GM12878 (cell line): ENCODE results near the gene COL1A1. TPM values are rescaled to one million over a fixed set of nuclear protein-coding genes. Genes with fewer than 3 reads are reported as not detected.

ENCODE experiments used
- ATAC-seq: fragments of 200-7000 bp; cut with Tn5 transposase; 3 replicates; pipeline ENCODE4 v1.9.1; 2020; ENCODE audit warnings: mild to moderate bottlenecking, moderate library complexity
- BruUV-seq: library from RNA; stranded (reverse); fragments of 400-500 nt; replicated peaks from 2 replicates; lab custom pipeline; 2021; lab: Mats Ljungman, UMichigan
- CTCF ChIA-PET: fragments of 300-600 bp; sonication (Branson Sonifier 250); formaldehyde crosslinking; extraction: SDS; loops from one replicate; lab custom pipeline; 2021; ENCODE audit warnings: inconsistent platforms; lab: Yijun Ruan, JAX
- POLR2A ChIA-PET: fragments of 350-600 bp; formaldehyde crosslinking; extraction: SDS; loops from one replicate; lab custom pipeline; 2021; ENCODE audit warnings: inconsistent platforms; lab: Charles Lee
- RAD21 ChIA-PET: fragments of 300-600 bp; sonication (Branson Sonifier 250); formaldehyde crosslinking; loops from one replicate; lab custom pipeline; 2023; ENCODE audit warnings: antibody characterized with exemption; ENCODE audit not compliant: unreplicated experiment; lab: Charles Lee
- SMC1A ChIA-PET: fragments of 300-600 bp; sonication (Branson Sonifier 250); formaldehyde crosslinking; loops from one replicate; lab custom pipeline; 2023; ENCODE audit not compliant: unreplicated experiment, uncharacterized antibody; lab: Charles Lee
- DNase-seq: peaks from one replicate; pipeline ENCODE4 v3.0.0-alpha.2; 2011; ENCODE audit warnings: low read depth, low spot score
- FAIRE-seq: peaks from 3 replicates; lab custom pipeline; 2011; peaks lifted over from hg19 to GRCh38; lab: Jason Lieb, UNC
- H2AFZ ChIP-seq: 2 replicates; pipeline ENCODE4 v1.6.0; 2011; ENCODE audit warnings: low read depth, low read length, control low read depth; ENCODE audit not compliant: control insufficient read depth
- H3K27ac ChIP-seq: 2 replicates; pipeline ENCODE4 v1.5.1; 2011; ENCODE audit warnings: control low read depth; ENCODE audit not compliant: control insufficient read depth, insufficient read depth
- H3K27me3 ChIP-seq, 2 experiments: replicated peaks in 1 of 2; 2 replicates each; pipeline versions ENCODE4 v1.6.0 to v1.6.1; 2011; ENCODE audit warnings: low read length in 1 of 2; ENCODE audit not compliant: control insufficient read depth in 2 of 2, insufficient read depth in 2 of 2
- H3K36me3 ChIP-seq, 2 experiments: 2 replicates each; pipeline ENCODE4 v1.5.1; 2011; ENCODE audit warnings: low read length in 1 of 2; ENCODE audit not compliant: control insufficient read depth in 2 of 2, insufficient read depth in 2 of 2
- H3K4me1 ChIP-seq: 2 replicates; pipeline ENCODE4 v1.6.1; 2011; ENCODE audit warnings: mild to moderate bottlenecking, low read length, moderate library complexity, mixed read lengths; ENCODE audit not compliant: control insufficient read depth, insufficient read depth
- H3K4me2 ChIP-seq: 2 replicates; pipeline ENCODE4 v1.6.0; 2011; ENCODE audit warnings: control low read depth; ENCODE audit not compliant: control insufficient read depth, insufficient read depth
- H3K4me3 ChIP-seq: fragments of 200-600 bp; sonication (generic); 2 replicates; pipeline ENCODE4 v1.5.1; 2016
- H3K79me2 ChIP-seq: 2 replicates; pipeline ENCODE4 v1.6.0; 2011; ENCODE audit warnings: low read length; ENCODE audit not compliant: control insufficient read depth, insufficient read depth
- H3K9ac ChIP-seq: 2 replicates; pipeline ENCODE4 v1.8.0; 2011; ENCODE audit warnings: low read length, control low read depth, mixed read lengths; ENCODE audit not compliant: control insufficient read depth, insufficient read depth
- H3K9me3 ChIP-seq: replicated peaks from 3 replicates; pipeline ENCODE4 v1.5.1; 2011; ENCODE audit warnings: mild to moderate bottlenecking, low read length; ENCODE audit not compliant: control insufficient read depth, insufficient read depth
- H4K20me1 ChIP-seq: 2 replicates; pipeline ENCODE4 v1.6.0; 2011; ENCODE audit not compliant: control insufficient read depth, insufficient read depth
- ATF2 ChIP-seq: IDR thresholded peaks from 2 replicates; pipeline ENCODE4 v1.6.1; 2012; ENCODE audit warnings: low read length, inconsistent platforms
- EED ChIP-seq: sonication (generic); IDR thresholded peaks from 2 replicates; pipeline ENCODE4 v1.6.1; 2016; ENCODE audit warnings: antibody characterized with exemption, low read depth
- ZNF207 ChIP-seq: fragments of 450-650 bp; IDR thresholded peaks from 2 replicates; pipeline ENCODE4 v1.6.1; 2014; ENCODE audit warnings: antibody characterized with exemption, mild to moderate bottlenecking, borderline replicate concordance
- ZZZ3 ChIP-seq: IDR thresholded peaks from 2 replicates; pipeline ENCODE4 v1.6.1; 2011; ENCODE audit warnings: low read depth; ENCODE audit not compliant: control insufficient read depth, insufficient read length
- WGBS: methylation state at CpG from one replicate; pipeline ENCODE4 v1.1.6; 2016; ENCODE audit warnings: low lambda C conversion rate; ENCODE audit not compliant: insufficient replicate concordance, insufficient coverage; ENCODE audit errors: missing lambda C conversion rate; 5-methylcytosine and 5-hydroxymethylcytosine counted together
- in situ Hi-C: fragments of 300-500 bp; cut with MboI; formaldehyde crosslinking; loops from 9 replicates; pipeline ENCODE4 v1.14.3; 2018; ENCODE audit warnings: mixed read lengths
- intact Hi-C: fragments of 100-400 bp; cut with micrococcal nuclease; formaldehyde crosslinking; loops from one replicate; pipeline ENCODE4 v1.14.2; 2022; ENCODE audit not compliant: unreplicated experiment
- polyA plus RNA-seq, 11 experiments: library from polyadenylated mRNA; depleted of rRNA in 4 of 11; unstranded in 6 of 11; stranded (reverse) in 5 of 11; fragments of >200 nt; fragmentation: Nextera tagmentation in 4 of 11; fragmentation: Illumina TruSeq in 1 of 11; extraction: Ambion mirVana in 4 of 11; extraction: Trizol in 1 of 11; gene quantifications; 1 replicate in 1 of 11; 2 replicates in 10 of 11; pipeline versions ENCODE4 v1.2.1 to v1.2.3, GENCODE V29; 2011 to 2016; ENCODE audit warnings: inconsistent platforms in 2 of 11, missing spikeins in 2 of 11, low read depth in 1 of 11
- total RNA-seq, 4 experiments: library from RNA; depleted of rRNA in 3 of 4; stranded (reverse); fragments of >200 nt in 3 of 4; fragmentation: Illumina TruSeq in 1 of 4; extraction: Trizol in 1 of 4; gene quantifications; 2 replicates each; pipeline versions ENCODE4 v1.2.1 to v1.2.3, GENCODE V29; 2013 to 2021

Gene COL1A1
- total and polyA plus RNA-seq, 10 of the 15 experiments (the other 5 are each of a cell fraction or from before 2014, with no cell fraction given), result 0.18 to 7.7 (median 2.3) TPM

- ChIA-PET POLR2A (no interaction called here), CTCF (interaction anchor here (5.9 kb wide), 1 partner anchor 9 kb away, joined by 68 read pairs; the partner anchor contains the start of gene COL1A1), RAD21 (interaction anchor here (1.6 to 2.5 kb wide), 2 partner anchors 9 to 65 kb away, joined by 4 to 9 read pairs; partner anchors contain the start of genes COL1A1 and TMEM92), SMC1A (interaction anchor here (1.0 kb wide), 1 partner anchor 82 kb away, joined by 3 read pairs; no protein-coding TSS in a partner anchor)
- Histone ChIP-seq H4K20me1 (no peaks in the 10 kb centered on the region), H3K79me2 (no peaks in the 10 kb centered on the region), H2AFZ (no peak overlapping the region), H3K27me3 (peaks cover 6% of the 10 kb centered on the region in 2 experiments; a peak in 2 of 4 replicates), H3K27ac (no peak overlapping the region), H3K4me1 (peaks cover 12% of the 10 kb centered on the region), H3K9ac (no peak overlapping the region), H3K4me3 (no peak overlapping the region), H3K36me3 (no peaks in the 10 kb centered on the region), H3K9me3 (no peaks in the 10 kb centered on the region), H3K4me2 (no peak overlapping the region)
- FAIRE-seq (no peak), ATAC-seq (no peak), DNase-seq (no peak)
- TF ChIP-seq EED (no peak), ZZZ3 (no peak), ATF2 (no peak), ZNF207 (no peak)
- BruUV-seq, result no TSS peak
- in situ Hi-C loops (loop anchor here (5.0 kb wide), 1 partner anchor 63 kb away; the partner anchor contains the start of gene TMEM92), intact Hi-C loops (no loop called here)
- 34% methylated on average over 10 of the region's 16 CpGs for WGBS
Observed at GRCh38 chr17:50209472-50210239, 8.2 kb upstream of the COL1A1 start.
